Stomach (tissue), 9 donors: ENCODE results near the gene DPP10. TPM values are rescaled to one million over a fixed set of nuclear protein-coding genes. Genes with fewer than 3 reads are reported as not detected.
A peak's percentile ranks its signal among the peaks of the same experiment; 100 is the strongest.

Experiments used
- DNase-seq, 2 donors: peaks; one replicate each; pipeline versions ENCODE4 v3.0.0 to v3.0.0-alpha.2; 2013 to 2019
- H3K27ac ChIP-seq, 5 donors: fragments of 200-600 bp in 4 of 5; sonication (generic) in 4 of 5; one replicate each; pipeline ENCODE4 v1.5.1; 2013 to 2019; ENCODE audit warnings: mild to moderate bottlenecking in 1 of 5, moderate library complexity in 1 of 5
- H3K27me3 ChIP-seq, 3 donors: fragments of 200-600 bp; sonication (generic); one replicate each; pipeline ENCODE4 v1.5.1; 2017 to 2019; ENCODE audit warnings: mixed run types in 1 of 3
- H3K36me3 ChIP-seq, 4 donors: fragments of 200-600 bp; sonication (generic); 1 replicate in 3 of 4; 2 replicates in 1 of 4; pipeline ENCODE4 v1.5.1; 2016 to 2019
- H3K4me1 ChIP-seq, 4 donors: fragments of 200-600 bp; sonication (generic); one replicate each; pipeline ENCODE4 v1.5.1; 2016 to 2019
- H3K4me3 ChIP-seq, 4 donors: fragments of 200-600 bp; sonication (generic) in 3 of 4; one replicate each; pipeline ENCODE4 v1.5.1; 2016 to 2019; ENCODE audit warnings: mild to moderate bottlenecking in 1 of 4
- H3K9me3 ChIP-seq, 4 donors: fragments of 200-600 bp; sonication (generic); one replicate each; pipeline ENCODE4 v1.5.1; 2016 to 2019
- CTCF ChIP-seq, 7 experiments: fragments of 450-650 bp in 4 of 7; fragments of 200-600 bp in 3 of 7; sonication (generic) in 3 of 7; IDR thresholded peaks; one replicate each; pipeline ENCODE4 v1.5.1; 2016 to 2019; ENCODE audit warnings: antibody characterized with exemption in 7 of 7, control low read depth in 2 of 7, mild to moderate bottlenecking in 1 of 7
- EP300 ChIP-seq: sonication (generic); formaldehyde crosslinking; IDR thresholded peaks from one replicate; pipeline ENCODE4 v1.6.1; 2017; ENCODE audit warnings: antibody characterized with exemption
- POLR2A ChIP-seq, 4 donors: fragments of 450-650 bp; IDR thresholded peaks; one replicate each; pipeline ENCODE4 v1.6.1; 2016; ENCODE audit warnings: antibody characterized with exemption in 4 of 4, control low read depth in 2 of 4, mild to moderate bottlenecking in 1 of 4, moderate library complexity in 1 of 4
- POLR2AphosphoS5 ChIP-seq, 3 donors: sonication (generic); formaldehyde crosslinking; IDR thresholded peaks; one replicate each; pipeline ENCODE4 v1.6.1; 2016; ENCODE audit warnings: antibody characterized with exemption in 3 of 3
- WGBS, 5 donors: extraction: QIAGEN DNeasy Blood & Tissue Kit in 3 of 5; methylation state at CpG; one replicate each; pipeline versions ENCODE4 v1.1.5 to v1.1.7; 2013 to 2018; 5-methylcytosine and 5-hydroxymethylcytosine counted together
- intact Hi-C: fragments of 100-400 bp; cut with DNase I; formaldehyde crosslinking; loops from one replicate; pipeline ENCODE4 v1.15.1; 2023; ENCODE audit warnings: low total_unique reads
- polyA plus RNA-seq, 3 donors: library from polyadenylated mRNA; stranded (reverse); fragments of 200-250 nt; gene quantifications; one replicate each; pipeline ENCODE4 v1.2.3, GENCODE V29; 2013
- total RNA-seq, 5 donors: library from RNA; depleted of rRNA; stranded (reverse); fragments of >200 nt; gene quantifications; one replicate each; pipeline versions ENCODE4 v1.1.0 to v1.2.3, GENCODE V29; 2014 to 2016
- donor health status: healthy with polysubstance abuse.
- donor health status: Bipolar disorder and iron deficiency.
- donor health status: healthy.

DPP10 gene
- total and polyA plus RNA-seq, 8 donors = 0.18 to 15.6 (median 2.0) TPM; not detected in 1

GRCh38 chr2:114661971-114662939 is 219.8 kb downstream of the DPP10 start:
- H3K4me1 ChIP-seq = peaks cover 0 to 15% (median 6%) of the 10 kb centered on the region in 4 donors
- TF ChIP-seq CTCF (IDR thresholded peaks at IDR 0.05) (no peak), POLR2A (IDR thresholded peaks at IDR 0.05) (no peak), POLR2AphosphoS5 (IDR thresholded peaks at IDR 0.05) (no peak), EP300 (no peak)
- peak overlapping the region; percentile 44 to 58 (median 50) for H3K4me3 ChIP-seq
- H3K27me3 ChIP-seq = peaks cover 0 to 14% (median 11%) of the 10 kb centered on the region in 3 donors
- intact Hi-C loops = no loop called here
- peak in 1 of 2 donors; percentile 60 for DNase-seq
- H3K9me3 ChIP-seq = peaks cover 0 to 10% (median 0%) of the 10 kb centered on the region in 4 donors
- H3K36me3 ChIP-seq = no peaks in the 10 kb centered on the region
- H3K27ac ChIP-seq = no peak overlapping the region
- 19 to 26% (median 23%) methylated on average over 35 to 67 of the region's 67 CpGs for WGBS, 5 donors

GRCh38 chr2:114668415-114668814 is 226.0 kb downstream of the DPP10 start:
- H3K27me3 ChIP-seq = no peaks in the 10 kb centered on the region
- no peak for DNase-seq
- H3K27ac ChIP-seq = no peak overlapping the region
- intact Hi-C loops = no loop called here
- no peak for TF ChIP-seq EP300
- TF ChIP-seq POLR2AphosphoS5 (IDR thresholded peaks at IDR 0.05) = no peak
- TF ChIP-seq CTCF (IDR thresholded peaks at IDR 0.05) = no peak
- no peak for TF ChIP-seq POLR2A (IDR thresholded peaks at IDR 0.05)
- no peaks in the 10 kb centered on the region for H3K36me3 ChIP-seq
- H3K4me1 ChIP-seq = no peaks in the 10 kb centered on the region
- H3K4me3 ChIP-seq = no peak overlapping the region
- no peaks in the 10 kb centered on the region for H3K9me3 ChIP-seq

- H3K4me1 ChIP-seq = no peaks in the 10 kb centered on the region
- H3K27me3 ChIP-seq = no peaks in the 10 kb centered on the region
- no peak overlapping the region for H3K27ac ChIP-seq
- no peaks in the 10 kb centered on the region for H3K36me3 ChIP-seq
- WGBS, 5 donors = 60 to 83% (median 71%) methylated on average over 1 of the region's 1 CpG
- no peak for DNase-seq
- H3K9me3 ChIP-seq = no peaks in the 10 kb centered on the region
- H3K4me3 ChIP-seq = no peak overlapping the region
- TF ChIP-seq EP300 = no peak
- no peak for TF ChIP-seq CTCF (IDR thresholded peaks at IDR 0.05)
- no peak for TF ChIP-seq POLR2AphosphoS5 (IDR thresholded peaks at IDR 0.05)
- no peak for TF ChIP-seq POLR2A (IDR thresholded peaks at IDR 0.05)
- intact Hi-C loops = no loop called here
These were observed 240.8 kb downstream of the DPP10 start for GRCh38 chr2:114683251-114683650.

- H3K27me3 ChIP-seq = no peaks in the 10 kb centered on the region
- H3K9me3 ChIP-seq = no peaks in the 10 kb centered on the region
- WGBS, 5 donors = 62 to 81% (median 68%) methylated on average over 3 of the region's 3 CpGs
- no peak overlapping the region for H3K27ac ChIP-seq
- intact Hi-C loops = no loop called here
- no peak overlapping the region for H3K4me3 ChIP-seq
- no peaks in the 10 kb centered on the region for H3K36me3 ChIP-seq
- no peak for TF ChIP-seq EP300
- TF ChIP-seq CTCF (IDR thresholded peaks at IDR 0.05) = no peak
- TF ChIP-seq POLR2AphosphoS5 (IDR thresholded peaks at IDR 0.05) = no peak
- no peak for TF ChIP-seq POLR2A (IDR thresholded peaks at IDR 0.05)
- DNase-seq = peak in 1 of 2 donors; percentile 9
- no peaks in the 10 kb centered on the region for H3K4me1 ChIP-seq
These were observed 242.0 kb downstream of the DPP10 start for GRCh38 chr2:114684403-114684802.
